Heart right ventricle (tissue), 16 donors: Measurements from ENCODE around the gene TRIM58. TPM values are rescaled to one million over a fixed set of nuclear protein-coding genes. Genes with fewer than 3 reads are reported as not detected.

ENCODE experiments used
- ATAC-seq, 8 donors: fragments of 200-7000 bp; cut with Tn5 transposase; one replicate each; pipeline ENCODE4 v1.9.1; 2020; ENCODE audit warnings: mild to moderate bottlenecking in 8 of 8, moderate library complexity in 8 of 8, moderate number of reproducible peaks in 1 of 8
- DNase-seq, 2 donors: peaks; one replicate each; pipeline ENCODE4 v3.0.0-alpha.2; 2020
- H3K27ac ChIP-seq, 10 donors: fragments of 200-600 bp; sonication (generic) in 2 of 10; one replicate each; pipeline versions ENCODE4 v1.5.0 to v1.8.0; 2020 to 2022; ENCODE audit warnings: mild to moderate bottlenecking in 3 of 10
- H3K27me3 ChIP-seq, 7 donors: fragments of 200-600 bp; one replicate each; pipeline ENCODE4 v1.8.0; 2021 to 2022; ENCODE audit warnings: mild to moderate bottlenecking in 2 of 7
- H3K36me3 ChIP-seq, 9 donors: fragments of 200-600 bp; sonication (generic) in 1 of 9; one replicate each; pipeline versions ENCODE4 v1.5.0 to v1.8.0; 2020 to 2022; ENCODE audit warnings: mild to moderate bottlenecking in 2 of 9
- H3K4me1 ChIP-seq, 9 donors: fragments of 200-600 bp; sonication (generic) in 1 of 9; one replicate each; pipeline versions ENCODE4 v1.5.0 to v1.8.0; 2020 to 2022; ENCODE audit warnings: mild to moderate bottlenecking in 4 of 9
- H3K4me3 ChIP-seq, 10 donors: fragments of 200-600 bp; sonication (generic) in 2 of 10; one replicate each; pipeline versions ENCODE4 v1.5.0 to v1.8.0; 2020 to 2022; ENCODE audit warnings: mild to moderate bottlenecking in 7 of 10, moderate library complexity in 2 of 10
- H3K9me3 ChIP-seq, 11 donors: fragments of 200-600 bp in 10 of 11; sonication (generic) in 2 of 11; one replicate each; pipeline versions ENCODE4 v1.5.0 to v1.8.0; 2013 to 2022; ENCODE audit warnings: mild to moderate bottlenecking in 2 of 11, control low read depth in 1 of 11, moderate library complexity in 1 of 11
- WGBS, 2 donors: extraction: QIAGEN DNeasy Blood & Tissue Kit; methylation state at CpG; one replicate each; pipeline ENCODE4 v1.1.7; 2013; ENCODE audit warnings: inconsistent platforms in 1 of 2; 5-methylcytosine and 5-hydroxymethylcytosine counted together
- intact Hi-C, 10 donors: fragments of 100-400 bp; cut with DNase I; formaldehyde crosslinking; loops; one replicate each; pipeline versions ENCODE4 v1.11.1 to v1.14.2; 2022
- polyA plus RNA-seq, 2 donors: library from polyadenylated mRNA; stranded (reverse); fragments of 200-250 nt; gene quantifications; one replicate each; pipeline ENCODE4 v1.2.3, GENCODE V29; 2013
- total RNA-seq, 10 donors: library from RNA; stranded (reverse); fragmentation: NEBNext Ultra II Directional in 3 of 10; extraction: Animal tissue kit (Norgen Biotek cat#: 25700) in 3 of 10; gene quantifications; one replicate each; pipeline versions ENCODE4 v1.2.1 to v1.2.4, GENCODE V29; 2021 to 2023
- TF ChIP-seq, protein P1 (sequence below), 9 donors: fragments of 200-600 bp; sonication (generic) in 2 of 9; IDR thresholded peaks; one replicate each; pipeline versions ENCODE4 v1.5.0 to v1.8.0; 2021 to 2022; ENCODE audit warnings: antibody characterized with exemption in 9 of 9, mild to moderate bottlenecking in 5 of 9, moderate library complexity in 1 of 9
- donor health status: Arrhythmogenic right ventricular cardiomyopathy.
- donor health status: ischemic (EF 13 %, LVEDD 7.1; RV severe dilation, severe dysfunction).
- donor health status: healthy with polysubstance abuse.
- donor health status: DM: no; HTN: yes; CAD: no.
- donor health status: DM: no; HTN: no; CAD: no.
- donor health status: ischemic (EF 25% LVEDD 6.9; RV normal size, moderate dysfunction).
- donor health status: ischemic (EF 25% LVEDD 5.7; RV mildly dilated, moderate dysfunction).
- donor health status: healthy.
- donor health status: DM: yes; HTN: yes; CAD: no.
- donor health status: Ischemic cardiomyopathy.
- donor health status: ischemic (EF 35%, LVEDD 5.7; RV mildly dilated, moderate dysfunction).
- donor health status: nonischemic (EF 11% LVEDD 7.7; RV severe dilation, severe dysfunction).
- donor health status: DM: yes; HTN: yes; CAD: no.
- donor health status: PGD.
- donor health status: ischemic (EF 29% LVEDD 5.4; RV normal size, mild dysfunction).
- donor health status: nonischemic (EF 23%, LVEDD 6.1; RV moderate dilation, normal function).

Gene TRIM58
- total and polyA plus RNA-seq, 12 donors: 0.06 to 0.85 (median 0.33) TPM; not detected in 2

DNA sequence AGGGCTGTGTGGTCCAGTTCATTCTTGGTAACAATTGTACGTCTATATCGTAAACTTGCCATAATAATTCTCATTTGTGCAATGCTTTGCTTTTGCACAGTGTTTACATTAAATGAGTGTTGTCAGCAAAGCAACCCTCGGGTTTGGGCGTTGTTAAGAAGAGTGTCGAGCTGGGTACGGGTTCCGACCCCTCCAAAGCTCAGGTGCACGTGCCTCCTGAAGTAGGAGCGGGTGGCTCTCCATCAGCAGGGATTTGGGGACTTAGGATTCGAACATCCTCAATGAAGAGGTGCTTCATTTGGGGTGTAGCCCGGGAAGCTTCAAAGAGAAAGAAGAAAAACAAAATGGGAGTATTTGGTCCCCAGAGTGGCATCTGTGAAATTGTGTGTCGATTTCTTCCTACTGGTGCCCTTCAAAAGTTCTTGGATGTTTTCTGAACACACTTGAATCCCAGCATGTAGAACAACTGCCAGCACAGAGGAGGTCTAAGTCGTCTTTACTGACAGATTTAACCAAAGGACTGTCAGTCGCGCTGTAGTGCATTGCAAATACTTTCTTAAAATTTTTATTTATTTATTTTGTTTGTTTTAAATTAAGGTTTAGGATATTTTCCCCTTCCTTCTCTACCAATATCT, 1.1 kb downstream of the TRIM58 start:
- Histone ChIP-seq H3K9me3 (no peaks in the 10 kb centered on the region), H3K4me1 (peaks cover 0 to 3% (median 0%) of the 10 kb centered on the region in 9 donors), H3K36me3 (no peaks in the 10 kb centered on the region), H3K27ac (no peak overlapping the region), H3K4me3 (peak overlapping the region in 1 of 10 donors; percentile 46), H3K27me3 (peaks cover 0 to 61% (median 35%) of the 10 kb centered on the region in 7 donors)
- TF ChIP-seq, protein P1, sequence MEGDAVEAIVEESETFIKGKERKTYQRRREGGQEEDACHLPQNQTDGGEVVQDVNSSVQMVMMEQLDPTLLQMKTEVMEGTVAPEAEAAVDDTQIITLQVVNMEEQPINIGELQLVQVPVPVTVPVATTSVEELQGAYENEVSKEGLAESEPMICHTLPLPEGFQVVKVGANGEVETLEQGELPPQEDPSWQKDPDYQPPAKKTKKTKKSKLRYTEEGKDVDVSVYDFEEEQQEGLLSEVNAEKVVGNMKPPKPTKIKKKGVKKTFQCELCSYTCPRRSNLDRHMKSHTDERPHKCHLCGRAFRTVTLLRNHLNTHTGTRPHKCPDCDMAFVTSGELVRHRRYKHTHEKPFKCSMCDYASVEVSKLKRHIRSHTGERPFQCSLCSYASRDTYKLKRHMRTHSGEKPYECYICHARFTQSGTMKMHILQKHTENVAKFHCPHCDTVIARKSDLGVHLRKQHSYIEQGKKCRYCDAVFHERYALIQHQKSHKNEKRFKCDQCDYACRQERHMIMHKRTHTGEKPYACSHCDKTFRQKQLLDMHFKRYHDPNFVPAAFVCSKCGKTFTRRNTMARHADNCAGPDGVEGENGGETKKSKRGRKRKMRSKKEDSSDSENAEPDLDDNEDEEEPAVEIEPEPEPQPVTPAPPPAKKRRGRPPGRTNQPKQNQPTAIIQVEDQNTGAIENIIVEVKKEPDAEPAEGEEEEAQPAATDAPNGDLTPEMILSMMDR (IDR thresholded peaks at IDR 0.05): no peak
- WGBS, 2 donors: 48 to 53% methylated on average over 15 of the region's 15 CpGs
- DNase-seq: no peak
- intact Hi-C loops: no loop called here
- ATAC-seq: no peak

DNA sequence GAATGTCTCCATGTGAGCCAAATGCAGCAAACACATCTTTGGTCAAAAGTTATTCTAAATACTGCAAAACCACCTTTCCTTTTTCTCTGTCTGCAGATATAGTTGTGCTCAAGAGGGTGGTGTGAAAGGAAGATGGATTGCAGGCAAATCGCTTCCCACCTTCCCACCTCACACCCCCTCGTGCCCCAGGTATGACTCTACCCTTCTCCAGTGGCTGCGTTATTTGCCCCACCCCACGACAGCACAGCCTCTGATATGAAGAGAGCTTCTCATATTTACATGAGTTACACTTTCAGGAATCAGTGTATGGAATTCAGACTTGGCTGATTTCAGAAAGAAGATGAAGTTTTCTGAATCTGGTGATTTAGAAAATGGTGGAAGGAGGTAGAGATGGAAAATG, 5.8 kb downstream of the TRIM58 start:
- Histone ChIP-seq H3K4me3 (no peak overlapping the region), H3K36me3 (no peaks in the 10 kb centered on the region), H3K27ac (no peak overlapping the region), H3K27me3 (peaks cover 0 to 38% (median 16%) of the 10 kb centered on the region in 7 donors), H3K4me1 (no peaks in the 10 kb centered on the region), H3K9me3 (no peaks in the 10 kb centered on the region)
- intact Hi-C loops: no loop called here
- TF ChIP-seq, protein P1 (IDR thresholded peaks at IDR 0.05): no peak
- ATAC-seq (no peak), DNase-seq (no peak)
- 78% methylated on average over 4 of the region's 4 CpGs for WGBS, 2 donors

DNA sequence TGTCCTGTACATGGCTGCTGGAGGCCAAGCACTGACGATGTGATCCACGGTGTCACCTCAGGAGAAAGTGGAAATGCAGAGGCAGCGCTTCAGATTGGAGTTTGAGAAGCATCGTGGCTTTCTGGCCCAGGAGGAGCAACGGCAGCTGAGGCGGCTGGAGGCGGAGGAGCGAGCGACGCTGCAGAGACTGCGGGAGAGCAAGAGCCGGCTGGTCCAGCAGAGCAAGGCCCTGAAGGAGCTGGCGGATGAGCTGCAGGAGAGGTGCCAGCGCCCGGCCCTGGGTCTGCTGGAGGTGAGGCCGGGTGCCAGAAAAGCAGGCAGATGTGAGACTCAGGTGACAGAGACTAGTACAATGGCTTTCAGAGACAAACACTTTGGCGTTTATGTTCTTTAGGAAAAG, 7.7 kb downstream of the TRIM58 start:
- WGBS, 2 donors: 85 to 87% methylated on average over 17 of the region's 17 CpGs
- intact Hi-C loops: no loop called here
- TF ChIP-seq, protein P1 (IDR thresholded peaks at IDR 0.05): no peak
- H3K4me3 ChIP-seq: no peak overlapping the region
- no peaks in the 10 kb centered on the region for H3K36me3 ChIP-seq
- no peak for DNase-seq
- H3K9me3 ChIP-seq: peaks cover 0 to 1% (median 0%) of the 10 kb centered on the region in 11 donors
- no peak overlapping the region for H3K27ac ChIP-seq
- H3K27me3 ChIP-seq: peaks cover 0 to 19% (median 0%) of the 10 kb centered on the region in 7 donors
- ATAC-seq: no peak
- H3K4me1 ChIP-seq: no peaks in the 10 kb centered on the region

DNA sequence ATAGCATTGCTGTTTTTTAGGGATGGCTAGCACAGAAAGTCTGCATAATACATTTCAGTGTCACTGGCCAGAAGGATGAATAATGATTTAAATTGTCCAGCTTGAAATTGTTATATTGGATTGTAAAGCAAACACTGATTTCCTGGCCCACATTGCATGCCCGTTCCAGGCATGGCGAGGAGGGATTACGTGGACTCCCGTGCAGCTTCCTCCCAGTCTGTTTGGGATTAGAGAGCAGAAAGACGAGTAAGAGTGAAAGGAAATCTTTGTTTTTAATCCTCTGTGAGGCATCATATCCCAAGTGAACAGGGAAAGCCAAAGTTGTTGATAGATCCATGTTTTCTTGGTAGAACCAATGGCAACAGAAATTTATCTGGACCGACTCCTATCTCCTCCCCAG, 8.4 kb downstream of the TRIM58 start:
- TF ChIP-seq, protein P1 (IDR thresholded peaks at IDR 0.05): no peak
- Histone ChIP-seq H3K36me3 (no peaks in the 10 kb centered on the region), H3K9me3 (peaks cover 0 to 7% (median 0%) of the 10 kb centered on the region in 11 donors), H3K27me3 (peaks cover 0 to 17% (median 0%) of the 10 kb centered on the region in 7 donors), H3K4me1 (no peaks in the 10 kb centered on the region), H3K27ac (no peak overlapping the region), H3K4me3 (no peak overlapping the region)
- intact Hi-C loops: no loop called here
- WGBS, 2 donors: 60 to 65% methylated on average over 6 of the region's 6 CpGs
- DNase-seq (no peak), ATAC-seq (no peak)
